ENCODE measurements around the gene TOM1.
A peak's percentile ranks its signal among the peaks of the same experiment; 100 is the strongest.

TOM1 gene

DNA sequence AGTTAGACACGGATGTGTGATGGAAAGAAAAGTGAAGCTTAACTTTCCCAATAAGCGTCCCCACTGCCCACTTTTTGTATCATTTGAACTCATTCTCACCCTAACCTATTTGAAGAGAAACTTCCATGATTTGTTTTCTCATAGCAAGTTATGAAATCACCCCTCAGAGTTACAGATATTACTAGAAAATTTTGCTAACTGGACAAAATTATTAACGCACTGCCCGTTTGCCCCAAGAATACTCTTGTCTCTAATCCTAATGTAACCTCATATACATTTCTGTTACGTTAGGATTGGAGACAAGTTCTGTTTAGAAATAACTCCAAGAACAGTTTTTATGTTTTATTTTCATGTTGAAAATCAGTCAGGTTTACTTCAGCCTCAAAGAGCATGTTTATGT is 25.5 kb downstream of the TOM1 start:
- DNase-seq = no peak

DNA sequence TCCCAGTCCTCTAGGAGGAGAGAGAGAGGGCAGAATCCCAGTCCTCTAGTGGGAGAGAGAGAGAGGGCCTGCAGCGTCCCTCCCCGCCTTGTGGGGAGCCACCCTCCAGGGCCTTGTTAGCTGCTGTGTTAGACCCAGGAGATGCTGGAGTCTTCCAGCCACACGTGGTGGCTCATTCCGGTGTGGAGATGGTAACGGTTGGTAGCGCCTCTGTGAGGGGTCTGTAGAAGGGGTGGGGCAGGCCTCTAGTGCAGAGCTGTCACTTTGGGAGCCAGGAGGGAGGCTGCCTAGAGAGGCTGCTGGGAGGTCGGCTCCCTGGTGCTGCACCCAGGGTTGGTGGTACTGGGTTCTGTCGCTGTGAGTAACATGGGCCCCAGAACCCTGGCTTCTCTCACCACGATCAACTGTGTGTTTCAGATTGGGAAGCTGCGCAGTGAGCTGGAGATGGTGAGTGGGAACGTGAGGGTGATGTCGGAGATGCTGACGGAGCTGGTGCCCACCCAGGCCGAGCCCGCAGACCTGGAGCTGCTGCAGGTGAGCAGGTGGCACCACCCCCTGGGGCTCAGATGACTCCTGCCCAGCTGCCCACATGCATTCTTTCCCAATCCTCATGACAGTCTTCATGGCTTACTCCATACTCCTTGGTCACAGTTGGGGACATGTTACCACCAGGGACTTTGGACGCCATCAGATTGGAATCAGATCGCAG is 27.3 kb downstream of the TOM1 start:
- DNase-seq = no peak

DNA sequence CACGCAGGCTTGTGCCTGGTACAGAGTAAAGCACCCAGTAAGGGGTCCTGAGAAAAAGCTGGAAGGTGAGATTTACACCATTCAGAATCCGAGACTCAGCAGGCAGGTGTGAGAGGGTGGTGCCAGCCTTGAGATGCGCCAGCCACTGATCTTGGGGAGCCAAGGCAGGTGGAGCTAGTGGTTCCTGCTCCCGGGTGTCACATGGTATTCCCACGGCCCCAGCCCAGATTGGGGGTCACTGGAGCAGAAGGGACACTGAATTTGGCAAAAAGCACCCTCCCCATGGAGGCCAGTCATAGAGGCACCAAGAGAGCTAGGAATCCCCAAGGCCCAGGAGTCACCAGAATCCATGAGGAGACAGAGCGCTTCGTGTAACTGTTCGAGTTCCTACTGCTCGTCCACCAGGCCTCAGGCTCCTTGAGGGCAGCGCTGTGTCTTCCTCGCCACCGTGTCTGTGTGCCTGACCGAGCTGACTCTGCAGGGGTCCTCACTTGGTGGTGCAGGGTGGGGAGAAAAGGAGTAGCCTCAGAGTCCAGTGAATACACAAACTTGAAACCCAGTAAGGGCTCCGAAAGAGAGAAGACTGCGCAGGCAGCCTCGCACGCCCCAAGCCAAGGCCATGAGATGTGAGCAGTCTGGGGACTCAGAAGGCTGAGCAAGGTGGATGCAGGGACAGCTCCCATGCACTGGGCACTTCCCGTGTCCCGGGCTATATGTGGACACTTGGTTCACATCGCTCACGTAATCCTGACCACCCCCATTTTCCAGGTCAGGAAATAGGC is 28.2 kb downstream of the TOM1 start:
- DNase-seq = no peak

DNA sequence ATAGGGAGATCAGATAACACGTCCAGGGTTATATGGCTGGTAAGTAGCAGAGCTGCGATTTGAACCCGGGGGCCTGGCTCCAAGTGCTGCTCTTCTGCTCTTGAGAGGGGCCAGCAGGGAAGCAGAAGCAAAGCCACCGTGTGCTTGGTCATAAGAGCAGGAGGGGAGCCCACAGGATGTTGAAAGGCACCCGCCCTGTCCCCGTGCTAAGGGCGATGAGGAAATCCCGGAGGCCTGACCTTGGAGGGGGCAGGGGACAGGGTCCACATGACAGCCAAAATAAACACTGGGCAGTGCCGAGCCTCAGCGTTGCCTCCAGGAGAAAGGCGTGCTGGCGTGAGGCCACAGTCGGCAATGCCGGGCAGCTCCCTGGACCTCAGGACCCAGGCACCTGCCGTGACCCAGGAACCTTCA is 28.8 kb downstream of the TOM1 start:
- peak; percentile 78 for DNase-seq

DNA sequence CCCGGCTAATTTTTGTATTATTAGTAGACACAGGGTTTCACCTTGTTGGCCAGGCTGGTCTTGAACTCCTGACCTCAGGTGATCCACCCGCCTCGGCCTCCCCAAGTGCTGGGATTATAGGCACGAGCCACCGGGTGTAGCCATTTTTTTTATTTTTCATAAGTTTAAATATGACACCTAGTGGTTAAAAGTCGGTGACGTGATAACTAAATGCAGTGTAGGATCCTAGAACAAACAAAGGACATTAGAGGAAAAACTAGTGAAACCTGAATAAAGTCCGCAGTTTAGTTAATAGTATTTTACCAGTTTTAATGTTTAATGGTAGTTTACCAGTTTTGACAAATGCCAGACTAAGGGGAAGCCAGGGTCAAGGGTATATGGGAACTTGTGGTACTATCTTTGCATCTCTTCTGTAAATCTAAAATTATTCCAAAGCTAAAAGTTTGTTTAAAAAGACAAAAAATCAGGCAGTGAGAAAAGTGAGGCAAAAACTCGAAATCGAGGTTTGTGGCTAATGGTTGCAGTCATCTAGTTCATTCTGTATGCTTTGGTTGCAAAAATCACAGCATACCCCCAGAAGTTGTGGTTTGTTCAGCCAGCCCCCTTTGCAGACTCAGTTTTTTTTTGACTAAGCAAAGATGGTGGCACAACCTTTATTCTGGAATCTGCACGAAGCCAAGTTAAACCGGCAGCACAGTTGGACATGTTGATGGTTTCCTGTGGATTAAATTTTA is 29.6 kb downstream of the TOM1 start:
- no peak for DNase-seq

DNA sequence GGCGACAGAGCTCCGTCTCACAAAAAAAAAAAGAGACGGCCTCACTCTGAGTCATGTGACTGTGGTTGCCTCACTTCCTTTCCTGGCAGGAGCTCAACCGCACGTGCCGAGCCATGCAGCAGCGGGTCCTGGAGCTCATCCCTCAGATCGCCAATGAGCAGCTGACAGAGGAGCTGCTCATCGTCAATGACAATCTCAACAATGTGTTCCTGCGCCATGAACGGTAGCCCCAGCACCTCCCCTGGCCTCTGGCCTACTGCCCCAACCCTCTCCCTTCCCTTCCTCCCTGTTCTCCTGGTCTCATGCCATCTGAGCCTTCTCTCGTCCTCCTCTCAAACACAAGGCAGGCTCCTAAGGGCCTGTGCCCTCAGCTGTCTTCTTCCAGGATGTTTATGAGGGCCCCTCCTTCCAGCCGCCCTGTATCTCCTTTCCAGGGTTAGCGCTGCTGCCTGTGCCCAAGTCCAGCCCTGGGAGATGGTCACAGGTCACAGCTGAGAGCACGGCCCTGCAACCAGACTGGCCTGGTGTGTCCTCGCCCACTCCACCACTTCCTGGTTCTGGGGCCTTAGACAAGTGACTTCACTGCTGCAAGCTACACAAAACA is 30.7 kb downstream of the TOM1 start:
- DNase-seq = peak; percentile 89

DNA sequence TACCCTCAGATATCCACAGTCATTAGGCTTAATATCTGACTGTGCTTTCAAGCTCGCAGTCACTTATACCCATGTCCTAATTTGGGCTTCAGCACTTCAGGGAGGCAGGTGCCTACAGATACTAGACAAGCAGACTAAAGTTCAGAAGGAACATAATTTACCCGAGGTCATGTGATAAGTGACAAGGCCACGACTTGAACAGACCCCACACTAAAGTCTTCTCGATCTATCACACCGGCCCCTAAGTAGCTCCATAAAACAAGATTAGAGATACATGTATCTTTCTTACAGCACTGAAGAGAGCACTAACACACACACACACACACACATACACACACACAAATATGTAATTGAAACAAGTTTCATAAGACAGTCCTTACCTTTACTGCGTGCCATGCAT is 32.6 kb downstream of the TOM1 start:
- no peak for DNase-seq

DNA sequence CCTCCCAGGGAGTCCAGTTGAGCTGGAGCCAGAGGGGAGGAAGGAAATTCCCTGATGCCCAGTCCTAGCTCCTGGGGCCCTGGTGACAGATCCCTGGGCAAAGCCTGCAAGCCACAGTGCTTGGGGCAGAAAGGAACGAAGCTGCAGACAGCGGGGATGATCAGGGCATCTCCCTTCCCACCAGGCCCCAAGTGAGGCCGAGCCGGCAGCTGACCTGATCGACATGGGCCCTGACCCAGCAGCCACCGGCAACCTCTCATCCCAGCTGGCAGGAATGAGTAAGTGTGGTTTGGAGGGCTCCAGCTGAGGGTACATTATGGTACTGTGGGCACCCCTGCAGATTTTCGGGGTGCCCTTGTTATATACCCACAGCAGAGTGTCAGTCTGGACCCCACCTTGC is 33.5 kb downstream of the TOM1 start:
- DNase-seq = no peak

DNA sequence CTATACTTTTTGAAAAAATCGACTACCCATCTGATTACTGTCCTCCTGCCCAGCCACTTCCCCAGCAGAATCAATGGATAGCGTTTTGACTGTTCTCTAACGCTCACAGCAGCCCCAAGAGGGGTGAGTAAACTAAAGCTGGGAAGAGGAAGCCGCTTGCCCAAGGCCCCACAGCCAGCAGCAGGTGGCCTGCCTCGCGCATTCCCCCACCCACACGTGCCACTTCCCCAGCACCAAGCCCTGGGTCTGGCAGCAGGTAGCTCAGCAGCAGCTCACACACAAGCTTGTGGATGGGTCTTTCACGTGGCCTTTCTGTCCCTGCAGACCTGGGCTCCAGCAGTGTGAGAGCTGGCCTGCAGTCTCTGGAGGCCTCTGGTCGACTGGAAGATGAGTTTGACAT is 34.3 kb downstream of the TOM1 start:
- DNase-seq = no peak

DNA sequence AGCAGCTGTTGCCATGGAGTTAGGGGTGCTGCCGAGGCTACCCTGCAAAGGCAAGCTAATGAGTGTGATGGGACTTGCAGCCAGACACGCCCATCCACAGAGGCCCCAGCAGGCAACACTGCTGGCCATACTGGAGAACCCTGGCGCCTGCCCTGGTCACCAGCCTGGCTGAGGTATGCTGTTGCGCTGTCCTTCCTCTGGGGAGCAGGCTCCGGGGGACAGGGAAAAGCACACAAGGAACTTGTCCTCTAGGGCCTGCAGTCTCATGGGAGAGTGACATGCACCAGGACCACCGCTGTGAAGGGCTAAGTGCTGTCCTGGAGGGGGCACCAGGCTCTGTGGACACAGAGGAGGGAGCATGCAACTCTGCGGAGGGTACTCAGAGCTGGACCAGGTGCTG is 35.8 kb downstream of the TOM1 start:
- DNase-seq = no peak

DNA sequence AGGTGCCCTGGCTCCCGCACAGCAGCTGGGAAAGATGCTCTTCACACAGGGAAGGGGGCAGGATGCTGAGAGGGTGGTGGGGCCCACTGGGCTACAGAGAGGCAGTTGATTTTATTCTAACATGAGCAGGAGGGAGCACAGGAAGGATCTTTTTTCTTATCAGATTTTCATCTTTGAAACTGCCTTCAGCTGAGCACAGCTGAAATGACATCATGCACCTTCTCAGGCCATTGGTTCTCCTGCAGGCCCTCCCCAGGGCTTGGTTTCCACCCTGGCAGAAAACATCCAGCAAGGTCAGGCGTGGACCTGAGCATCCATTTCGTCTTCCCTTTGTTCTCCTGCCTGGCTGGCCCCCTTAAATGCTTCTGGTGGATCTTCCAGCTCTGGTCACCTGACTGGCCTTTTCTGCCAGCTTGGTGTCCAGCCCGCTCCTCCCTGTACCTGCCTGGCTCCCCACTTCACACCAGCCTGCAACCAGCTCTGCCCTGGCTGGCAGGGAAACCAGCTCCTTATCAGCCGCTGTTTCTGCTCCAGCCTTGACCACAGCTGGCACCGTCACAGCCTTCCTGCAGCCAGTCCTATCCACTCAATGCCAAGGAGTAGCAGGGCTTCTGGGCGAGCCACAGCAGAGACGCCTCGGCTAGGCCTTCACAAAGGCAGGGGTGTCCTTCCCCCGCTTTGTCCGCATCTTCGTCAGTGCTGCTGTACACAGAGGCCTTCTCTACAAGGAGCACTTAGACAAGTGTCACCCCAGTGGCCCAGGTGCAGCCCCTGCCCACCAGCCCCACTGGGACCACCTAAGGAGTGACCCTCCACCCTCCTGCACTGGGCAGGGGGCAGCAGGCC is 36.5 kb downstream of the TOM1 start:
- DNase-seq = no peak

DNA sequence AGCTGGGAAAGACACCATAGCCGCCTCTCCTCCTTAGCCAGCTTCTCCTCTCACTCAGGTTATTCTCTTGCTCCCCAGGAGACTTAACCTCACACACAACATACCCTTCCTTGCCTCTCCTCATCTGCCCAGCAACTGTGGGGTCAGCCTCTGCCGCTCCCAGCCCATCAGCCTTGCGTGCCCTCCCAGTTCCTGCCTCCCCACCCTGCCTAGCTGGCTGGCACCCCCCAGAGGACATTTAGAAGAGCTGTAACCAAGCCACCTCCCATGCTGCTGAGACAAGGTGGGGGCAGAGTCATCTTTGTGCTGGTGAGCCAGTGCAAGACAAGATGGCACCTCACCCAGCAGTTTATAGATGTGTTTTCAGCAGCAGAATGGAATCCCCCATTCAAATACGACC is 38.2 kb downstream of the TOM1 start:
- no peak for DNase-seq

DNA sequence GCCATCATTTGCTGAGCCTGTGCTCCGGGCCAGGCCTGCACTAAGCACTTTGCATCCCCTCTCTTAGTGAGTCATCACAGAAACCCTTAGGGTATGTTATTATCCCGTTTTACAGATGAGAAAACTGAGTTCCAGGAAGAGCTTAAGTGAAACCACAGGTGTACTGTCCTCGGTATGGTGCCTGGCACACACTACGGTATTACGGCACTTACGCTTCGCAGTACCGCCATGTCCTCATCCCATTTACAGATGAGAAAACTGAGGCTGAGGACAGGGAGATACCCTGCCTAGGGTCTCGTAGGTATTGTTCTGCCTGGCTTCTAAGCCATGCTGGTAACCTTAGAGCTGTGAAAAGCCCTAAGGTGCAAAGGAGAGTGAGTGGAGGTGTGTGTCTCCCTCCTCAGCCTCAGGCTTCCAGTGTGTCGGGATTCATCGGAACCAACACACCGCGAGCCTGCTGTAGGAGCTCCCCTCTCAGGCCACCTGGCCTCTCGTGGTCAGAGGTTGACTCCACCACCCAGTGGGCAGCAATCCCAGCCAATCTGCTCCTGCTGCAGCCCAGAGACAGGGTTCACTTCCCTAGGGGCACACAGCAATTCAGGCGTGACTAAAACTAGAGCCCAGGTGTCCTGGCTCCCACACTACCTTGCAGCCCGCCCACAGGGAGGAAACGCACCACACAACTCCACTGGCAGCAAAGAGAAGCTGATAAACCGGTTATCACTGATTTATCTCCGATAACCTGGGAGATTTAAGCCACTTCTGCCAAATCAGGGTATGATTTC is 41.6 kb downstream of the TOM1 start:
- no peak for DNase-seq

DNA sequence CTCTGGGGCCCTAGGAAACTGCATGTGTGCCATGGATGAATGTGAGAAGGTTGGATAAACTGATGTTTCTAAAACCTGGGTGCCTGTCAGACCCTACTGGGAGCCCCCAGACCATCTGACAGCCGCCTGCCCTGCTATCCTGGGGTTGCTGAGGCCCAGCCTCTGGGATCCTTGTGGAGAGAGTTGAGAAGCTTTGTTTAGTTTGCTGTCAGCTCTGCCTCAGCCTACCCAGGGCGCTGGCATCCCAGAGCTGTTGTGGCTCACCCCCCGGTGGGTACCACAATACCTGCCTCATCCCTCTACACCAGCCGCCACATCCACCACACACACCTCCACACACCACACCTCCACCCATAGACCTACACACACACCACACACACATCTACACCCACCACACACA is 42.7 kb downstream of the TOM1 start:
- no peak for DNase-seq

DNA sequence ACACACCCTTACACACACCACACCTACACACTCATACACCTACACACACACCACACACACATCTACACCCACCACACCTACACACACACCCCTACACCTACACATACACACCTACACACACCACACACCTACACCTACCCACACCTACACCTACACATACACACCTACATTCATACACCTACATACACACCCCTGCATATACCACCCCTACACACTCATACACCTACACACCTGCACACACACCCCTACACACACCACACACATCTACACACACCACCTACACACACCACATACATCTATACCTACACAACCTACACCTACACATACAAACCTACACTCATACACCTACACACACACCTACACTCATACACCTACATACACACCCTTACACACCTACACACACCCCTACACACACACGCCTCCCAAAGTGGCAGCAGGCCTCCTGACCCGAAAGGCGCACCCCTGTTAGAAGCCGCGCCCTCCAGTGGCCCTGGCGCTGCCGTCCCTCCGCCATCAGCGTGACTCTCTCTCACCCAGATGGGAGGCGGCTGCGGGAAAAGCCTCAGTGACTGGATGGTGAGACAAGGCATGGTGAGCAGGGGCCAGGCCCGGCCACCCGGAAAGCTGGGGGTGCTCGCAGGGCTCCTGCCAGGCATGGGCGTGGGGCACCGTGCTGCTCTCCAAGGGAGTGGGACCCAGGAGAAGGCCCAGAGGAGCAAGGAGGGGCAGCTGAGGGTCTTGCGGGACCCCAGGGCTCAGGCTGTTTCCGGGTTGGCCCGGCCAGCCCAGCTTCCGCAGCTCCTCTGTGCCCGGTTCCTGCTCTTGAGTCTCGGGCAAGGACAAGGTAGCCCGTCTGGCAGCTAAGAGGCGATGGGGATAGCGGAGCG is 44.2 kb downstream of the TOM1 start:
- DNase-seq = no peak

DNA sequence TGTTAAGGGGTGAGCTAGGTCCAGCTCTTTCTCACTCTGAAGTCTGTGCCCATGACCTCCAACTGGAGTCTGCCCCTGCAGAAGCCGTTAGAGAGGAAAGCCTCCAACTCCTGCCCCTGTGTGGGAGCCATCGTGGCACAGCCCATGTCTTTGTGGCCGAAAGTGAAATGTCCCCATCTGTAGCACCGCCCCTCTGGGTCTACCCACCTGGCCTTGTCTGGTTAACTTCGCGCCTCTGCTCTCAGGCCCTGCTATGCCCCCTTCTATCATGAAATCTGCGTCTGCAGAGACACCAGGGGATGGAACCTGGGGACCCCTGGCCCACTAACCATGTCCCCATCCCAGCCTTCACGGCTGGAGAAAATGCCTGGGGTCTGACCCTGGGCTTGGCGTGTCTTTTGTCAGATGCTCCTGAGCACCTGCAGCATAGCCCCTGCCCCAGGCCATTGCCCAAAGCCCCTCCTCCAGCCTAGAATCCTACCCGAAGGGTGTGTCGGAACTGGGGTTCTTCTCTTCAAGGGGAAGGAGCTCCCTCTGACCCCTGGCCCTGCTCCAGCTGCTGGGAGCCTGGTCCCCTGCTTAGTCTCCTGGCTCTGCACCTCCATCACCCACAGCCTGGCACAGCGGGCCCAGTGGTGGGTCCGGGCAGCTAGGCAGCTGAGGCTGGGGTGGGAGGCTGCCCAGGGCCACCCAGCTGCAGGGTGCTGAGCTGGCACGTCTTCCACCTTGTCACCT is 45.4 kb downstream of the TOM1 start:
- no peak for DNase-seq

DNA sequence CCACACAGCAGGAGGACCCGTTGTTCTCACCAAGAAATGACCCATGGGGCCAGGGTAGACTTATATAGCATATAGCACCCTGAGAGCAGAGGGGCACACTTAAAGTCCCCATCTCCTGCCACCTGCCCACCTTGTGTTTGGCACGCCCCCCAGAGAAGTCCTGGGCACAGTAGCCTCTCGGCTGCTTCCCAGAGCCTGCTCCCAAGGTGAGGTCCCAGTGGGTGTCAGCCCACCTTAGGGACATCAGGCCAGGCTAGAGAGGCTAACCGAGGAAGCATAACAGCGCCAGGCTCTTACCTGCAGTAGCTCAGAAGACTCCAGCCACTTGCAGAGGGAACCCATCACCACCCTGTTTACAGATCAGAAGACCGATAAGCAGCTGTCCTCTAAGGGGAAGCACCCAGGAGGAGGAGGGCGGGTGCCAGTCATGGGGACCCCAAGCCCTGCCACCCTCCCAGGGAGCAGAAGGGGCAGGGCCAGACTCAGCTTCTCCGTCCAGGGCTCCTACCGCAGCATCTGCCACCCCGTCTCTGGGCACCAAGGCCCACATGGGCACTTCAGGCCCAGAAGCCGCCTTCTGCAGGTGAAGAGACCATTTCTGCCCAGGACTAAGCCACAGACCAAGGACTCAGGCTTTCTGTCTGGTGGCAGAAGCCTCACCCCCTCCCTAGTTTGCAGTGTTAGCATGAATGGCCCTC is 46.3 kb downstream of the TOM1 start:
- no peak for DNase-seq

DNA sequence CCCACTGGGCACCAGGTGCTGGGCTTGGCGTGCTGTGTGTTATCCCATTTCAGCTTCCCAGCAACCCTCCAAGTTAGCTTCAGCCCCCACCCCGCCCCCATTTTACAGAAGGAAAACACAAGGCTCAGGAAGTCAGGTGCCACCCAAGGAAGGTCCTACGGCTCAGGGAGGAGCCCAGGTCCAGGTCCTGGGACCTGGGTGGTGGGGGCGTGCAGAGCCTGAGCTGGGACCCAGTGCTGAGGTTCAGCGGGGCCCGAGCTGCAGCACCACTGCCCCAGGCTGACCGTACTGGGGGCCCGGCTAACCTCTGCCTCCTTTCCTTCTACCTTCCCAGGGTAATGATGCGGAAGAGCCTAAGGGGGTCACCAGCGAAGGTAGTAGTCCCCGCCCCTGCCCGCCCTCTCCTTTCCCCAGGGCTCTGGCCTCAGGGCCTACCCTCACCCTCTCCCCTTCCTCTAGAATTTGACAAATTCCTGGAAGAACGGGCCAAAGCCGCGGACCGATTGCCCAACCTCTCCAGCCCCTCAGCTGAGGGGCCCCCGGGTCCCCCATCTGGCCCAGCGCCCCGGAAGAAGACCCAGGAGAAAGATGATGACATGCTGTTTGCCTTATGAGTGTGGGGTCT is 47.0 kb downstream of the TOM1 start:
- DNase-seq = no peak

DNA sequence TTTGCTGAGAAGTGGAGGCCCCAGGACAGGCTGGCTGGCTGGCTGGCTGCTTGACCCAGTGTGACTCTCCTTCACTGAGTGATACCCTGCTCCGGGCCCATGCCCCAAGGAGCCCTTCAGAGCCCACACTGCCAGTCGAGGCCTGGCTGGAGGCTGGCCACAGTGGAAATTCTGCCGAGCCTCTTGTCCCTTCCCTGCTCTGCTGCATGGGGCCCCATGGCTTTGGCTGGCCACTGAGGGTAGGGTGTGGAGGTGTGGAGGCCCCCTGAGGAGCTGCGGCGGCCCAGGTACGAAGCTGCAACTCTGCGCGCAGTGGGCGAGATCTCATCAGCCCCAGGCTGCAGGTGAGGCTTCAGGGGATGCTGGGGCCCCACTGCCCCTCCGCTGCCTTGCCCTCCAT is 47.8 kb downstream of the TOM1 start:
- DNase-seq = no peak
